DND-41 (cell line): ENCODE results near the gene GTF3C1.

ENCODE experiments used
- ATAC-seq: fragments of 200-7000 bp; cut with Tn5 transposase; 3 replicates; pipeline ENCODE4 v1.9.1; 2021; ENCODE audit warnings: low read depth; ENCODE audit not compliant: insufficient read depth
- DNase-seq: peaks from one replicate; pipeline ENCODE4 v3.0.0-alpha.2; 2020
- H2AFZ ChIP-seq: 2 replicates; pipeline ENCODE4 v1.6.0; 2012; ENCODE audit warnings: low read depth, low read length
- H3K27ac ChIP-seq: 2 replicates; pipeline ENCODE4 v1.5.1; 2012; ENCODE audit warnings: low read length, inconsistent platforms
- H3K27me3 ChIP-seq: fragments of 200-600 bp; sonication (generic); 2 replicates; pipeline ENCODE4 v1.6.0; 2012; ENCODE audit warnings: low read length, mild to moderate bottlenecking, inconsistent platforms; ENCODE audit not compliant: insufficient read depth, poor library complexity
- H3K36me3 ChIP-seq: 2 replicates; pipeline ENCODE4 v1.5.1; 2012; ENCODE audit warnings: low read length, inconsistent platforms; ENCODE audit not compliant: insufficient read depth
- H3K4me1 ChIP-seq: 2 replicates; pipeline ENCODE4 v1.5.1; 2012; ENCODE audit warnings: mild to moderate bottlenecking, low read length; ENCODE audit not compliant: insufficient read depth
- H3K4me2 ChIP-seq: 2 replicates; pipeline ENCODE4 v1.6.0; 2012; ENCODE audit warnings: mild to moderate bottlenecking, moderate library complexity, low read length, inconsistent platforms; ENCODE audit not compliant: insufficient read depth
- H3K4me3 ChIP-seq, 2 experiments: fragments of 200-600 bp in 1 of 2; shearing (Covaris generic) in 1 of 2; 2 replicates each; pipeline ENCODE4 v1.5.1; 2012 to 2016; ENCODE audit warnings: inconsistent platforms in 2 of 2, low read length in 2 of 2, mild to moderate bottlenecking in 2 of 2, low read depth in 1 of 2, moderate library complexity in 1 of 2
- H3K79me2 ChIP-seq: 2 replicates; pipeline ENCODE4 v1.6.0; 2012; ENCODE audit warnings: low read length, inconsistent platforms; ENCODE audit not compliant: insufficient read depth
- H3K9ac ChIP-seq: 2 replicates; pipeline ENCODE4 v1.6.0; 2012; ENCODE audit warnings: low read depth, mild to moderate bottlenecking, inconsistent platforms, low read length, moderate library complexity
- H3K9me3 ChIP-seq: 2 replicates; pipeline ENCODE4 v1.5.1; 2012; ENCODE audit warnings: low read length, moderate library complexity, mild to moderate bottlenecking, inconsistent platforms; ENCODE audit not compliant: insufficient read depth, severe bottlenecking
- H4K20me1 ChIP-seq: 2 replicates; pipeline ENCODE4 v1.6.0; 2012; ENCODE audit warnings: low read length; ENCODE audit not compliant: insufficient read depth
- CTCF ChIP-seq: IDR thresholded peaks from 2 replicates; pipeline ENCODE4 v1.5.1; 2012; ENCODE audit warnings: borderline replicate concordance, low read length, moderate library complexity, mild to moderate bottlenecking; ENCODE audit not compliant: poor library complexity, severe bottlenecking; ENCODE audit errors: extremely low read depth
- EZH2 ChIP-seq: IDR thresholded peaks from 3 replicates; pipeline ENCODE4 v1.6.1; 2012; ENCODE audit warnings: borderline replicate concordance, low read depth, mild to moderate bottlenecking, moderate library complexity, low read length, inconsistent platforms; ENCODE audit not compliant: severe bottlenecking

GTF3C1 gene

GRCh38 chr16:27452569-27453493 is 96.9 kb downstream of the GTF3C1 start:
- Histone ChIP-seq H3K4me1 (peaks cover 11% of the 10 kb centered on the region), H4K20me1 (no peaks in the 10 kb centered on the region), H3K4me2 (no peak overlapping the region), H3K9me3 (no peaks in the 10 kb centered on the region), H3K79me2 (no peaks in the 10 kb centered on the region), H3K4me3 (no peak overlapping the region), H3K9ac (no peak overlapping the region), H3K36me3 (no peaks in the 10 kb centered on the region), H3K27me3 (no peaks in the 10 kb centered on the region), H2AFZ (no peak overlapping the region), H3K27ac (no peak overlapping the region)
- ATAC-seq (no peak), DNase-seq (no peak)
- TF ChIP-seq CTCF (no peak), EZH2 (no peak)

- Histone ChIP-seq H3K27ac (no peak overlapping the region), H3K4me2 (no peak overlapping the region), H3K4me3 (no peak overlapping the region), H3K9ac (no peak overlapping the region), H3K27me3 (no peaks in the 10 kb centered on the region), H3K79me2 (no peaks in the 10 kb centered on the region), H3K36me3 (no peaks in the 10 kb centered on the region), H4K20me1 (no peaks in the 10 kb centered on the region), H2AFZ (no peak overlapping the region), H3K4me1 (peaks cover 22% of the 10 kb centered on the region), H3K9me3 (no peaks in the 10 kb centered on the region)
- ATAC-seq (no peak), DNase-seq (no peak)
- TF ChIP-seq CTCF (no peak), EZH2 (no peak)
Measured at GRCh38 chr16:27450196-27450549, 99.5 kb downstream of the GTF3C1 start.

- ATAC-seq (no peak), DNase-seq (no peak)
- H3K79me2 ChIP-seq = no peaks in the 10 kb centered on the region
- H3K36me3 ChIP-seq = no peaks in the 10 kb centered on the region
- no peaks in the 10 kb centered on the region for H3K27me3 ChIP-seq
- no peak overlapping the region for H2AFZ ChIP-seq
- H3K4me1 ChIP-seq = peaks cover 22% of the 10 kb centered on the region
- H3K9ac ChIP-seq = no peak overlapping the region
- no peak overlapping the region for H3K4me3 ChIP-seq
- H3K9me3 ChIP-seq = peaks cover under 1% of the 10 kb centered on the region
- no peaks in the 10 kb centered on the region for H4K20me1 ChIP-seq
- no peak overlapping the region for H3K27ac ChIP-seq
- H3K4me2 ChIP-seq = no peak overlapping the region
- no peak for TF ChIP-seq EZH2
- TF ChIP-seq CTCF = no peak
Measured at GRCh38 chr16:27449434-27450195, 100.1 kb downstream of the GTF3C1 start.
